ENCODE measurements around the gene GPR42.
"Not testable (repeated sequence)": the region's sequence is repeated elsewhere in the genome, so short reads cannot be mapped to it uniquely, and the experiment has no call there.

Gene GPR42

DNA sequence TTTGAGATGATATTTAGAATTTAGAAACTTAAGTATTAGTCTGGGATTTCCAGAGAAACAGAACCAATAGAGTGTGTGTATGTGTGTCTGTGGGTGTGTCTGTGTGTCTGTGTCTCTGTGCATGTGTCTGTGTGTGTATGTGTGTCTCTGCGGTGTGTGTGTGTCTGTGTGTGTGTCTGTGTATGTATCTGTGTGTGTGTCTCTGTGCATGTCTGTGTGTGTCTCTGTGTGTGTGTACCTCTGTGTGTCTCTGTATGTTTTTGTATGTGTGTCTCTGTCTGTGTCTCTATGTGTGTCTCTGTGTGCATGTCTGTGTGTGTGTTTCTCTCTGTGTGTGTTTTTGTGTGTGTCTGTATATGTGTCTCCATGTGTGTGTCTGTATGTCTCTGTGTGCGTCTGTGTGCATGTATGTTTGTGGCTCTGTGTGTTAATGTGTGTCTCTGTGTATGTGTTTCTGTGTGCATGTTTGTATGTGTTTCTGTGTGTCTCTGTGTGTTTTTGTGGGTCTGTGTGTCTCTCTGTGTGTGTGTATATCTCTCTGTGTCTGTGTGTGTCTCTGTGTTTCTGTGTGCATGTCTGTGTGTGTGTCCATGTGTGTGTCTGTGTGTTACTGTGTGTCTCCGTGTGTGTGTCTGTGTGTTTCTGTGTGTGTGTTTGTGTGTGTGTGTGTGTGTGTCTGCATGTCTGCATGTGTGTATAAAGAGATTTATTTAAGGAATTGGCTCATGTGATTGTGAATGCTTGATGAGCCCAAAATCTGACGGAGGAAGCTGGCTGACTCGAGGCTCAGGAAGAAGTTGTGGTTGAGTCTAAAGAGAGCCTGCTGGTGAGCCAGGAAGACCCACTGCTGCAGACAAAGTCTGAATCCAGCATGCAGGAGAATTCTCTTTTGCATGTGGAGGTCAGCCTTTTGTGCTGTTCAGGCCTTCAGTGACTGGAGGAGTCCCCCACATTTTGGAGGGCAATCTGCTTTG lies 22.2 kb downstream of the GPR42 start:
- DNase-seq (ENCODE audit: low spot score), result no peak

DNA sequence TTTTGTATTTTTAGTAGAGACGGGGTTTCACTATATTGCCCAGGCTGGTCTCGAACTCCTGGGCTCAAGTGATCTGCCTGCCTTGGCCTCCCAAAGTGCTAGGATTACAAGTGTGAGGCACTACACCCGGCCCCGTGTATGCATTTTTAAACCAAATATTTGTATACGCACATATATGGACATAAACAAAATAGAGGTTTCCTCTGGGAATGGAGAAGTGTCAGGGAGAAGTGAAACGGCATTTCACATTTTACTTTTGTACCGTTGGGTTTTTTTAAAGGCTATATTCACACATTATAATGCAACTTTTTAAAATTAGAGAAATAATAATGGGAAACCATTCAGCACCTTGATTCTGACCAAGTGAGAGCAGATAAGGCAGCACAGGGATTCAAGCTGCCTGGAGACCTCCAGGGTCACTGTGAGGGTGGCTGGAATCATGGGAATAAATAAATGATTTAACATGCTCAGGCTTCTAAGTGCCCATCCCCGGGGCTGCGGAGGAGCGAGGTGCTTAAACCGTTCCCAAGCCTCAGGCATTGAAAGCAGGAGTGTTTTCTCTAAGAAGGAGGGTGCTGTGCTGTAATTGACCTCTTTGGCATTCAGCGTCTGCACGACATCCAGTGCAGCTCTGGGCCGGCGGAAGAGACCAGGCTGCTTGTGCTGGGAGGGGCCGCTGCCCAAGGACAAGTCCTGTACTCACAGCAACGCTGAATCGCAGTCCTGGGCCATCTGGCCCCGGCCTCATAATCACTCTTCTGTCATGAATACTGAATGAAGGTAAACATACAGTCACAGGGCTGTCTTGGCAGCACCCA lies 24.7 kb downstream of the GPR42 start:
- no peak for DNase-seq (ENCODE audit: low spot score)

DNA sequence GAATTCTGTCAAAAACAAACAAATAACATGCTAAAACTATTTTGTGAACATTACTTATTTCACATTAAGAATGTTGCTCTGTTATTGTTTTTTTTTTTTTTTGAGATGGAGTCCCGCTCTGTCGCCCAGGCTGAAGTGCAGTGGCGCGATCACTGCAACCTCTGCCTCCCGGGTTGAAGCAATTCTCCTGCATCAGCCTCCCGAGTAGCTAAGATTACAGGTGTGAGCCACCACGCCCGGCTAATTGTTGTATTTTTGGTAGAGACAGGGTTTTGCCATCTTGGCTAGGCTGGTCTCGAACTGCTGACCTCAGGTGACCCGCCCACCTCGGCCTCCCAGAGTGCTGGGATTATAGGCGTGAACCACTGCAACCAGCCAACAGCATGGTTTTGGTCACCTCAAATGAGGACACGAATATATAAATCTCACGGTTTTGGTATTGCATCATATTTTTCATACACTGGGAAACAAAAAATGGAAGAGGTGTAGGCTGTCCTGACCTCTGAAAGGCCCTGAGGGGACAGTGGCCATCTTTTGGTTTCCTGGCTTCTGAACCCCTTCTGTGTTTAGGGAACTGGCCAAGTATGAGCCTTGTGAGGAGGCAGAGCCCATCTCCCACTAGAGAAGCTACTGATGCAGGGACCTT lies 25.5 kb downstream of the GPR42 start:
- no peak for DNase-seq (ENCODE audit: low spot score)

DNA sequence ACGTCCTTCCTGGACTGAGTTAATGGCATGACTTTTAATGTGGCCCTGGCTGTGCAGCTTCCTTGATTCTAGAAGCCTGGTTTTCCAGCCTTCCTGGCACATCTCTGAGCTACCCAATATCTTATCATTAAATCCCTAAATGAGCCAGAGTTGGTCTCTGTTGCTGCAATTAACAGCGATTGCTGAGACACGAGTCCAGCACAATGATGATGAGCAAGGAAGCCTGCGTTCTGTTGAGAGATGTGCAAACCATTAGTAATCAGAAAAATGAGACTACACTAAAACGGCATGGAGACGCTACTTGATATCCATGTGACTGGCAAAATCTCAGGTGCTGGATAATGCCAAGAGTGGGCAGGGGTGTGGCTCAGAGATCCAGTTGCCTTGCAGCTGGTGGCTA lies 26.2 kb downstream of the GPR42 start:
- no peak for DNase-seq (ENCODE audit: low spot score)

DNA sequence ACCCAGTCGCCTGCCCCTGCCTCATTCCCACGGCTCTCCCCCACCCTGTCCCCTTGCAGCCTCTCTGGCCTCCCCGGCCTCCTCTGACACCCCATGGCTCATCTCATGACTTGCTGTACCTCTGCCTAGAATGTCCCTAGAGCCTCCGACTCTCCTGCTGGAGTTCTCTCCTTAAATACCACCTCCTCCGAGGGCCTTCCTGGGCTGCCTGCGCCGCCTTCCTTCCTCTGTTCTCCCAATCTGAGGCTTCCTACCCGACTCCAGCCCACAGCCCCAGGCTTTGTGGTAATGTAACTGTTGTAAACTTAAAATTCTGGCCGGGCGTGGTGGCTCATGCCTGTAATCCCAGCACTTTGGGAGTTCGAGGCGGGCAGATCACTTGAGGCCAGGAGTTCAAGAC lies 27.7 kb downstream of the GPR42 start:
- DNase-seq (ENCODE audit: low spot score), result no peak

DNA sequence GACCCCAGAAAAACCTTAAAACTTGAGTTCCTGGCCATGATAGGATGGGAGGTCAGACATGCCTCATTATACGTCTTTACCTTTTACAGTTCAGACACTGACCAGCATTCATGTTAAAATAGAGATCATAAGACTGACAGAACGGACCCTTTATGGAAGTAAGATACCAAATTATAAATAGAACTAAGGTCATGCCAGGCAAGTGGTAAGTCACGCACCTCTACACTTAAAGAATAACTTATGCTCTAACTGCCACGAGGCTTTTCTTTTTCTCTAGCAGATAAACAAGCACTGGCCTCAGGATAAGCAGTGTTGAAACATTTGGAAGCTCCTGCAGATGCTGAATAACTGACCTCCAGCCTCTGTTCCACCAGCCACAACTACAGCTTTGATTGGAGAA lies 28.4 kb downstream of the GPR42 start:
- DNase-seq (ENCODE audit: low spot score), result no peak

DNA sequence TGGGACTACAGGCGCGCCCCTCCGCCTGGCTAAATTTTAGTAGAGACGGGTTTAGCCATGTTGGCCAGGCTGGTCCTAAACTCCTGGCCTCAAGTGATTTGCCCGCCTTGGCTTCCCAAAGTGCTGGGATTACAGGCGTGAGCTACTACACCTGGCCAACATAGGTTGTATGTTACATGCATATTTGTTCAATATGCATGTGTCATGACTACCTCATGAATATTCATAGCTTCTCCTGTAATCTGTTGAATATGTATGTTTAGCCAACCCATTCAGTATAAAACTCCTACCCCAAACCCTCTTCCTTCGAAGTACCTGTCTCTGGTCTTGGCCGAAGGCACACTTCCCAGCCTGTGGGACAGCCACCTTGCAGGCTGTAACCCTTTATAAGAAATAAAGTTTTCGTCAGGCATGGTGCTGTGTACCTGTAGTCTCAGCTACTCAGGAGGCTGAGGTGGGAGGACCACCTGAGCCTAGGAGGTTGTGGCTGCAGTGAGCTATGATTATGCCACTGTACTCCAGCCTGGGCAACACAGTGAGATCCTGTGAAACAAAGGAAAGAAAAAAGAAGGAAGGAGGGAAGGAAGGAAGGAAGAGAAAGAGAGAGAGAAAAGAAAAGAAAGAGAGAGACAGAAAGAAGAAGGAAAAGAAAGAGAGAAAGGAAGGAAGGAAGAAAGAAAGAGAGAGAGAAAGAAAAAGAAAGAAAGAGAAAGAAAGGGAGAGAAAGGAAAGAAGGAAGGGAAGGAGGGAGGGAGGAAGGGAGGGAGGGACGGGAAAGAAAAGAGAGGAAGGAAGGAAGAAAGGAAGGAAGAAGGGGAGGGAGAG lies 29.3 kb downstream of the GPR42 start:
- DNase-seq (ENCODE audit: low spot score), result no peak

DNA sequence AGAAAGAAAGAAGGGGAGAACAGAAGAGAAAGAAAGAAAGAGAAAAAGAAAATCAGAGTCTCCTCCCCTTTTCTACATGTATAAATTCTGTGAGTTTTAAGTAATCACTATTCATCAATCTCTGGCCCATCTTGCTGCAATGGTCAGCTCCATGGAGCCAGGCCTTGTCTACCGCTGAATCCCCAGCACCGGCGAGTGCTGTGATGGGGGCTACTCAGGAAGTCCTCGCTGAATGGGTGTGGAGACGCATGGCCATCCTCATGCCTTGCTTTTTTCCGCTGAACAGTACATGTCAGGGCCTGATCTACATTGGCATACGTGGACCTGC lies 29.9 kb downstream of the GPR42 start:
- DNase-seq (ENCODE audit: low spot score), result no peak

DNA sequence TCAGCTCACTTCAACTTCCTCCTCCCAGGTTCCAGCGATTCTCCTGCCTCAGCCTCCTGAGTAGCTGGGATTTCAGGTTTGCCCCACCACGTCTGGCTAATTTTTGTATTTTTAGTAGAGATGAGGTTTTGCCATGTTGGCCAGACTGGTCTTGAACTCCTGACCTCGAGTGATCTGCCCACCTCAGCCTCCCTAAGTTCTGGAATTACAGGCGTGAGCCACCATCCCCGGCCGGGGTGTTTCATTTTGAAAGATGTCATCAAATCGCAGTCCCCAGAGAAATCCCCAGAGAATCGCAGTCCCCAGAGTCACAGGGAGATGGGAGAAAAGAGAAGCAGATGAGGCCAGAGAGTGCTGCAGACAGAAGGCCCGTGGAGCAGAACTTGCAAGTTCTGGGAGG lies 30.5 kb downstream of the GPR42 start:
- not testable (repeated sequence) for DNase-seq (ENCODE audit: low spot score)

DNA sequence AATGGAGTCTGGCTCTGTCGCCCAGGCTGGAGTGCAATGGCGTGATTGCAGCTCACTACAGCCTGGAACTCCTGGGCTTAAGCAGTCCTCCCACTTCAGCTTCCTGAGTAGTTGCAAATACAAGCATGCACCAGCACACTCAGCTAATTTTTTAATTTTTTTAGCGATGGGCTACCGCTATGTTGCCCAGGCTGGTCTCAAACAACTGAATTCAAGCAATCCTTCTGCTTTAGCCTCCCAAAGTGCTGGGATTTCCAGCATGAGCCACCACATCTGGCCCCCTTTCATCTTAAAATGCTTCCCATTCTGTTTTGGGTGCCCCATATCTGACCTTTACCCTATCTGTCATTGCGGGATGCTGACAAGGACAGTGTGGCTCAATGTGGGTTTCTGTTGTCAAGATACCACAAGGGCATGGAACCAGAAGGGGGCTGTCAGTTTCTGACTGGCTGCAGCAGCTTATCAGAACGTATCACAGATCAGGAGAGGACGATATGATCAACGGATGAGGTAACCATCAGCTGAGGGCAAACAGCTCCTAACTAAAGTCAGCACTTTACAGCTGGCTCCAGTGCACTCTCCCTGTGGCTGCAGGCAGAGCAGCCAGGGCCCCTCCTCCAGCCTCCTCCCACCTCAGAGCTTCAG lies 32.4 kb downstream of the GPR42 start:
- no peak for DNase-seq (ENCODE audit: low spot score)

DNA sequence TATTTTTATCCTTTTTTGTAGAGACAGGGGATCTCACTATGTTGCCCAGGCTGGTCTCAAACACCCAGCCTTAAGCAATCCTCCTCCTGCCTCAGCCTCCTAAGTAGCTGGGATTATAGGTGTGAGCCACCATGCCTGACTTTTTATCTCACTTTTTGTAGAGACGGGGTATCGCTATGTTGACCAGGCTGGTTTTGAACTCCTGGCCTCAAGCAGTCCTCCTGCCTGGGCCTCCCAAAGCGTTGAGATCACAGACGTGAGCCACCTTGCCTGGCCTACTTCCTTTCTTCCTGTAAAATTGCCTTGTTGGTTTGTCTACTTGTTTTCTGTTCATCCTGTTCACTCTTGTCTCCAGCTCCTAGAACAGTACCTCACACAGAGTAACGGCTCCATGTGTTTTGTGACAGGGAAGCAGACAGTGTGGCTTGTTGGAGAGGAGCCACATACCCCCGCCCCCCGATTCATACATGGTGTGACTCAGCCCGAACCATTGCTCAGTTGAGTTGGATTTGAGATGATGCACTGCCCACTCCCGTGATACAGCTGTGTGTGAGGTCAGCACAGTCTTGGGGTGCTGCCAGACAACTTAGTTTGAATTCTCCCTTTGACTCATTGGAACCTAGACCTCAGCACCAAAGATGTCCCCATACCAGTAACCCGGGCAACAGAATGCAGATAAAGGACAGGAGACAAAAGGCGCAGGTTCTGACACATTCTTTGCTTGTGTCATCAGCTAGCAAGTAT lies 34.2 kb downstream of the GPR42 start:
- DNase-seq (ENCODE audit: low spot score), result no peak

DNA sequence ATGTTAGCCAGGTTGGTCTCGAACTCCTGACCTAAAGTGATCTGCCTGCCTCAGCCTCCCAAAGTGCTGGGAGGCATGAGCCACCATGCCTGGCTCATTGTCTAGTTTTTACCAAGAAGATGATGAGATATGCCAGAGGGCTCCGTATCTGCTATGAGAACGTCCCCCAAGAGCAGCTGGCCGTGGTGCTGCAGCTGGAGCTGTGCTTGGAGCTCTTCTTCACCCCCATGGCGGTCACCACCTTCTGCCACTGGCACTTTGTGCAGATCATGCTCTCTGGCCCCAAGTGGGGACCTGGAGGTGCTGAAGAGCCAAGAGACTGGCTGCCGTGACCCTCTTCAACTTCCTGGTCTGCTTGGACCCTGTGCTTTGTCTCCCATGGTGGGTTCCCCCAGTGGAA lies 36.8 kb downstream of the GPR42 start:
- no peak for DNase-seq (ENCODE audit: low spot score)

DNA sequence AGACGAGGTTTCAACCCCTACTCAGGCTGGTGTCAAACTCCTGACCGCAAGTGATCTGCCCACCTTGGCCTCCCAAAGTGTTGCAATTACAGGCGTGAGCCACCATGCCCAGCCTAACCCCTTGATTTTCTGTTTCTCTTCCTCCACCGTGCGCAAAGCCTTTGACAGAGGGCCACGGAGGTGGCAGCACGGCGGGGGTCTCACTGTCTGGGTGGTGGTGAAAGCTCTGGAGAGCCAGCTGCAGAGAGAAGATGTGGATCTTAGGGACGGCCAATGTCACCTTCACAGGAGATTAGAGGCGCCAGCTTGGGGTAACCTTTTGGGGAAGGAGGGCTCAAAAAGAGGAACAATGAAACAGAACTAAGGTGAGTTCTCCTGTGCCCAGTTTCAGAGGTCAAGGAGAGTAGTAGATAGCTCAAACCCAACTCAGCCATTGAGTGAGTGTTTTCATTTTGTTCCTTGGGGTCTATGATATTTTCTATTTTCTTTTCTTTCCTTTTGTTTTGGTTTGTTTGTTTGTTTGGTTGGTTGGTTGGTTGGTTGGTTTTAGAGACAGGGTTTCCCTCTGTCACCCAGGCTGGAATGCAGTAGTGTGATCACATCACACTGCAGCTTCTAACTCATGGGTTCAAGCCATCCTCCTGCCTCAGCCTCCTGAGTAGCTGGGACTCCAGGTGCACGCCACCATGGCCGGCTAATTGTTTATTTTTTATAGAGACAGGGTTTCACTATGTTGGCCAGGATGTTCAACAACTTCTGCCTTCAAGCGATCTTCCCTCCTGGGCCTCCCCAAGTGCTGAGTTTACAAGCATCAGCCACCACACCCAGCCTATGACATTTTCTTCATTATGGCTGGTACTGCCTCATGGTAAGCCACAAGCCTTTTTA lies 37.7 kb downstream of the GPR42 start:
- no peak for DNase-seq (ENCODE audit: low spot score)

DNA sequence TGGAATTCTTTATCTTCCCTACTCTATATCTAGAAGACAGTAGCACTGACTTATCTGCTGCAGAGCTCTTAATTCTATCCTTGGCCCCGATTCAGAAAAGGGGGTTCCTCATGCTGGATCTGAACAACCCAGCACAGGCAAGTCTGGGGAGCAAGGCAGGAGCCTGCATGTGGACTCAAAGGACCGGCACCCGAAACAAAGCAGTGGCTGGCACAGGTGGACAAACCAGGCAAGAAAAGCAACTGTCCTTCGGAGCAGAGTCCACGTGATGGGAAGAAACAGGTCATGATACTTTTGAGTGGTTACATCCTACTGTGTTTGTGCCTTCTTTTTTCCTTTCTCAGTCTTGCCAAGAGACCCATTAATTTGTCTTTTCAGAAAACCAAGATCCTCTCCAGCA lies 38.3 kb downstream of the GPR42 start:
- DNase-seq (ENCODE audit: low spot score), result no peak

DNA sequence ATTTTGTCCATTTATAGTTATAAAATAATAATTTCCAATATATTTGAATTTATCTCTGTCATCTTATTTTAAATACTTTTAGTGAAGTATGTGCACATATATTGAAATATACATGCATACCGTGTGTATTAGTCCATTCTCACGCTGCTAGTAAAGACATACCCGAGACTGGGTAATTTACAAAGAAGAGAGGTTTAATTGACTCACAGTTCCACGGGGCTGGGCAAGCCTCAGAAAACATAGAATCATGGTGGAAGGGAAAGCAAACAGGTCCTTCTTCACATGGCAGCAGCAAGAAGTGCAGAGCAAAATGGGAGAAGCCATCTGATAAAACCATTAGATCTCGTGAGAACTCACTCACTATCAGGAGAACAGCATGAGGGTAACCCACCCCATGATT lies 39.6 kb downstream of the GPR42 start:
- no peak for DNase-seq (ENCODE audit: low spot score)

DNA sequence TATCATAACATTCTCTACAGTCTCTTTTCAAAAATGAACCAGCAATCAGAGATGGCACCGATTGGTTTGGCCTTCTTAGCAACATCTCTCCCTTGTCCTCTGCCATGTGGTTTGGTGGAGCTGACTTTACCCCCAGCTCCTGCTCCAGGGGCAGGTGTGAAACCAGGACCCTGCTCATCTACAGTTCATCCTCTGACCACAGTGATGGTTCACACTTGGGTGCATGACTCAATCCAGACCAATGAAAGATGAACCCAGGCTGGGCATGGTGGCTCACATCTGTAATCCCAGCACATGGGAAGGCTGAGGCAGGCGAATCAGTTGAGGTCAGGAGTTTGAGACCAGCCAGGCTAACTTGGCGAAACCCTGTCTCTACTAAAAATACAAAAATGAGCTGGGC lies 43.6 kb downstream of the GPR42 start:
- no peak for DNase-seq (ENCODE audit: low spot score)

DNA sequence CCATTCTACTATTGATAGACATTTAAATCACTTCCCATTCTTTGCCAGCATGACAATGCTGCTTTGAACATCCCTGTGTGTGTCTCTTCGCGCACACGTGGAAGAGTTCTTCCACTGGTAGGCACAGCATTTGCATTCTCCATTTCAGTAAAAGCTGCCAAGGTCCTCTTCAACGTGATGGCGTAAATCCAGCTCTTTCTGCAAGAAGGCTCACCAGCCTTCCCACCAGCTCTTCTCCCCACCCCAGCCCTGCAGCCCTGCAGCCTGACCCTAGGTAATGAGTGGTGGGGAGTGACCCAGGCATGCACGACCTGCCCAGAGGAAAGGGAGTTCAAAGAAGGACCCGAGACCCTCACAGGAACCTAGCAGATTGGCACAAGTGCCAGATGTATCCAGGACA lies 45.5 kb downstream of the GPR42 start:
- DNase-seq (ENCODE audit: low spot score), result no peak

DNA sequence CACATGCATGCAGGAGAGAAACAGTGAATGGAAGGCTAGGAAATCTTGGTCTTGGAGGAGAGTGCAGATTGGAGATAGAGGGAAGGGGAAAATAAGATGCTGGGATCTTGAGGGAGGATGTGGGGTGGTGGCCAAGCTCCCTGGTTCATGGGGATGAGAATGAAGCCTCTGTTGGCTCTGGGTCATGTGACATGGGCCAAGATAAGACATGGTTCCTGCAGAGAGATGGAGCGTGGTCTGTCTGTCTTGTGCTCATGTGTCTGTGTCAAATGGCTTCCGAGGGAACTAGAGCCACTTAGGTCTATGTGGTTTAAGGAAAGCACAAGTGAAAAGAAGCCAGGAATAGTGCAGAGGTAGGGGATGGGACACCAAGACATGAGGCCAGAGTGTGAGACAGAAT lies 46.4 kb downstream of the GPR42 start:
- no peak for DNase-seq (ENCODE audit: low spot score)

DNA sequence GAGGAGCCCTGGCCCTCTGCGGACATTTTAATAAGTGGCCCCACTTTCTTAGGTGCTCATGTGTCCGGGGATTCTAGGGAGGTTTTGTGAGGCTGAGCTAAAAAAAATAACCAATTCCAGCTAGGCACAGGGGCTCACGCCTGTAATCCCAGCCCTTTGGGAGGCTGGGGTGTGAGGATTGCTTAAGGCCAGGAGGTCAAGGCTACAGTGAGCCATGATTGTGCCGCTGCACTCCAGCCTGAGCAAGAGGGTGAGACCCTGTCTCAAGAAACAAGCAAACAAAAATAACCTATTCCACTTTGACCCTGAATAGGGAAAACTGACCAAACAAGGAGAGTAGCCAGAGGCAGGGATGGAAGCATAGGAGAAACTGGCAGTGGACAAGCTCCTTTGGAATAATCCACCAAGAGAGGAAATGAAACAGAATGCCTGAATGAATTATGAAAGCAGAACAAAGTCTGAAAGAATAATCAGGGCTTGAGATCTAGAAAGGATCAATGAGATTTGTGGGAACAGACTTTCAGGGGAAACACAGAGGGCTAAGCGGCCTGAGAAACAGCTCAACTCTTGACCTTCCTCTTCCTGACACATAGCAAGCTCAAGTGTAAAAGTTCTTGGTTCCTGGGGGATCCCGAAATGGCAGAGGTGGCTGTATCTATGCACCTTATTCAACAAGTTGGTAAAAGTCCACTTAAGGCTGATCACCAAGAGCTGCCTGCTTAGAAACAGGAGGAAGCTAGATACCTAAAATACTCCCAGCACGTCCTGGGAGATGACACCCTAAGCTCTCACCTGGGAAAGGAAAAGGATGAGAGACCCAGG lies 47.1 kb downstream of the GPR42 start:
- no peak for DNase-seq (ENCODE audit: low spot score)
